GM21786 (cell line): ENCODE data around the gene GATA6.
"Not testable (repeated sequence)": the region's sequence is repeated elsewhere in the genome, so short reads cannot be mapped to it uniquely, and the experiment has no call there.

Source experiments
- ATAC-seq: cut with Tn5 transposase; IDR thresholded peaks from one replicate; pipeline ENCODE4 v1.9.1; 2021; ENCODE audit not compliant: unreplicated experiment

GATA6 gene

GRCh38 chr18:22180722-22181121 lies 11.3 kb downstream of the GATA6 start:
- no peak for ATAC-seq

- ATAC-seq, result no peak
Measured at GRCh38 chr18:22182884-22183697, 13.7 kb downstream of the GATA6 start.

- ATAC-seq, result no peak
Measured at GRCh38 chr18:22183698-22184170, 14.3 kb downstream of the GATA6 start.

GRCh38 chr18:22184573-22184972 lies 15.2 kb downstream of the GATA6 start:
- not testable (repeated sequence) for ATAC-seq

GRCh38 chr18:22185273-22185672 lies 15.9 kb downstream of the GATA6 start:
- no peak for ATAC-seq

- no peak for ATAC-seq
Measured at GRCh38 chr18:22185771-22186386, 16.5 kb downstream of the GATA6 start.

GRCh38 chr18:22186484-22186971 lies 17.1 kb downstream of the GATA6 start:
- no peak for ATAC-seq

- no peak for ATAC-seq
Measured at GRCh38 chr18:22188559-22189267, 19.3 kb downstream of the GATA6 start.

GRCh38 chr18:22189449-22190166 lies 20.2 kb downstream of the GATA6 start:
- no peak for ATAC-seq

GRCh38 chr18:22191346-22191695 lies 21.9 kb downstream of the GATA6 start:
- no peak for ATAC-seq

GRCh38 chr18:22191923-22192322 lies 22.5 kb downstream of the GATA6 start:
- no peak for ATAC-seq

GRCh38 chr18:22193466-22193865 lies 24.1 kb downstream of the GATA6 start:
- ATAC-seq, result no peak

- ATAC-seq, result no peak
Measured at GRCh38 chr18:22194151-22194598, 24.8 kb downstream of the GATA6 start.

- no peak for ATAC-seq
Measured at GRCh38 chr18:22195052-22195451, 25.7 kb downstream of the GATA6 start.

- not testable (repeated sequence) for ATAC-seq
Measured at GRCh38 chr18:22196943-22197342, 27.6 kb downstream of the GATA6 start.

- ATAC-seq, result no peak
Measured at GRCh38 chr18:22197668-22198067, 28.3 kb downstream of the GATA6 start.

GRCh38 chr18:22198163-22198562 lies 28.8 kb downstream of the GATA6 start:
- no peak for ATAC-seq

- ATAC-seq, result no peak
Measured at GRCh38 chr18:22199005-22199404, 29.6 kb downstream of the GATA6 start.

GRCh38 chr18:22200611-22201225 lies 31.3 kb downstream of the GATA6 start:
- ATAC-seq, result no peak

- no peak for ATAC-seq
Measured at GRCh38 chr18:22203035-22203434, 33.6 kb downstream of the GATA6 start.
